GM21619 (cell line): Measurements from ENCODE around the gene SLC9A9.

Experiments
- ATAC-seq: cut with Tn5 transposase; IDR thresholded peaks from one replicate; pipeline ENCODE4 v1.9.1; 2021; ENCODE audit not compliant: unreplicated experiment

Gene SLC9A9

GRCh38 chr3:143430568-143430967, 417.7 kb downstream of the SLC9A9 start:
- no peak for ATAC-seq

GRCh38 chr3:143429628-143430514, 418.4 kb downstream of the SLC9A9 start:
- ATAC-seq: no peak

- ATAC-seq: no peak
These were observed 420.0 kb downstream of the SLC9A9 start for GRCh38 chr3:143428294-143428693.

GRCh38 chr3:143427631-143428030, 420.6 kb downstream of the SLC9A9 start:
- ATAC-seq: no peak

GRCh38 chr3:143424874-143425273, 423.4 kb downstream of the SLC9A9 start:
- no peak for ATAC-seq

GRCh38 chr3:143421556-143421955, 426.7 kb downstream of the SLC9A9 start:
- ATAC-seq: no peak

- no peak for ATAC-seq
These were observed 428.7 kb downstream of the SLC9A9 start for GRCh38 chr3:143419611-143420010.

GRCh38 chr3:143418391-143418790, 429.9 kb downstream of the SLC9A9 start:
- ATAC-seq: no peak

GRCh38 chr3:143416229-143416628, 432.0 kb downstream of the SLC9A9 start:
- ATAC-seq: no peak

GRCh38 chr3:143414571-143415253, 433.6 kb downstream of the SLC9A9 start:
- ATAC-seq: no peak

- ATAC-seq: no peak
These were observed 434.9 kb downstream of the SLC9A9 start for GRCh38 chr3:143413372-143413771.

- no peak for ATAC-seq
These were observed 436.2 kb downstream of the SLC9A9 start for GRCh38 chr3:143412084-143412483.

- no peak for ATAC-seq
These were observed 438.0 kb downstream of the SLC9A9 start for GRCh38 chr3:143410259-143410658.

- no peak for ATAC-seq
These were observed 439.5 kb downstream of the SLC9A9 start for GRCh38 chr3:143408771-143409170.

GRCh38 chr3:143402602-143403001, 445.7 kb downstream of the SLC9A9 start:
- no peak for ATAC-seq

- no peak for ATAC-seq
These were observed 451.5 kb downstream of the SLC9A9 start for GRCh38 chr3:143396790-143397189.

- ATAC-seq: no peak
These were observed 458.9 kb downstream of the SLC9A9 start for GRCh38 chr3:143389388-143389787.

GRCh38 chr3:143387425-143387824, 460.8 kb downstream of the SLC9A9 start:
- no peak for ATAC-seq

GRCh38 chr3:143384076-143384475, 464.2 kb downstream of the SLC9A9 start:
- ATAC-seq: no peak

- no peak for ATAC-seq
These were observed 464.8 kb downstream of the SLC9A9 start for GRCh38 chr3:143383421-143383820.

- no peak for ATAC-seq
These were observed 465.5 kb downstream of the SLC9A9 start for GRCh38 chr3:143382816-143383215.

- no peak for ATAC-seq
These were observed 467.8 kb downstream of the SLC9A9 start for GRCh38 chr3:143380449-143380848.
